DMS114 treated with DMSO at 0.1 percent for 48 hours (cell line): Measurements from ENCODE around the gene ATAD1.
"Not testable (repeated sequence)": the region's sequence is repeated elsewhere in the genome, so short reads cannot be mapped to it uniquely, and the experiment has no call there.

ENCODE experiments used
- DNase-seq: peaks from one replicate; lab custom pipeline; 2025; ENCODE audit not compliant: unreplicated experiment; lab: John Stamatoyannopoulos, UW

The ATAD1 gene

GRCh38 chr10:87803831-87804230, 14.2 kb downstream of the ATAD1 start:
- DNase-seq, result no peak

- no peak for DNase-seq
These were observed 14.7 kb downstream of the ATAD1 start for GRCh38 chr10:87803328-87803727.

GRCh38 chr10:87801813-87802435, 16.1 kb downstream of the ATAD1 start:
- DNase-seq, result not testable (repeated sequence)

GRCh38 chr10:87799860-87800259, 18.2 kb downstream of the ATAD1 start:
- no peak for DNase-seq

- DNase-seq, result no peak
These were observed 19.9 kb downstream of the ATAD1 start for GRCh38 chr10:87798082-87798481.

- no peak for DNase-seq
These were observed 23.7 kb downstream of the ATAD1 start for GRCh38 chr10:87794285-87794684.

GRCh38 chr10:87790185-87790584, 27.8 kb downstream of the ATAD1 start:
- DNase-seq, result no peak

GRCh38 chr10:87786421-87786820, 31.6 kb downstream of the ATAD1 start:
- no peak for DNase-seq

GRCh38 chr10:87782721-87783120, 35.3 kb downstream of the ATAD1 start:
- DNase-seq, result no peak

GRCh38 chr10:87781545-87781944, 36.5 kb downstream of the ATAD1 start:
- DNase-seq, result no peak

DNA sequence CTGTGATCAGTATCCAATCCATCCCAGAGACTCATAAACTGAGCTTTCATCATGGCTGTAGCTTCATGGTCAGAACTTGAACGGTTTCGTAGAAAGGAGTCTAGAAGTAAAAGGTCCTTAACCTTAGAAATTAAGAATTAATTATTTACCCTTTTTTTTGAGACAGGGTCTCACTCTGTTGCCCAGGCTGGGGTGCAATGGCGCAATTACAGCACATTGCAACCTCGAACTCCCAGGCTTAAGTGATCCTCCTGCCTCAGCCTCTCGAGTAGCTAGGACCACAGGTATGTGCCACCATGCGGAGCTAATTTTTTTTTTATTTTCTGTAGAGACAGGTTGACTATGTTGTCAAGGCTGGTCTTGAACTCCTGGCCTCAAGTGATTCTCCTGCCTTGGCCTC, 41.7 kb downstream of the ATAD1 start:
- DNase-seq, result no peak

- no peak for DNase-seq
These were observed 42.3 kb downstream of the ATAD1 start for GRCh38 chr10:87775766-87776165.

DNA sequence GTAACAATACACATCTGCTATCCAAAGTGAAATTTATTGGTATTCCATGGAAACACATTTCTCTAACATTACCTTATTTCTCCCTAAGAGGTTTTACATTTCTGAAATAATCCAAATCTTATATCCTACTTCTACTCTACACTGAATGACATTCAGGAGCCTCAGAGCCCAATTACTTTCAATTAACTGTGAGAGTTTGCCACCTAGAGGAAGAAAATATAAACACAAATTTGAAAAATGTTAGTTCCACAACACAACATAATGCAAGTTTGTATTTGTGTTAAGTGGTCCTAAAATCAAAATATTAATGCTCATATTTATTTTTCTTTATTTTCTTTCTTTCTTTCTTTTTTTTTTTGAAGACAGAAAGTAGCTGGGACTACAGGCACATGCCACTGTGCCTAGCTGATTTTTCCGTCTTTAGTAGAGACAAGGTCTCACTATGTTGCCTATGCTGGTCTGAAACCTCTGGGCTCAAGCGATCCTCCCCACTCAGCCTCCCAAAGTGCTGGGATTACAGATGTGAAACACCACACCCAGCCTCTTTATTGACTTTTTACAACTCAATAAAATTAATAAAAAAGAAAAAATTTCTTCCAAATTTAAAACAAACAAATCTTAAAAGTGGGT, 46.0 kb downstream of the ATAD1 start:
- DNase-seq, result peak; percentile 61

GRCh38 chr10:87767253-87767652, 50.8 kb downstream of the ATAD1 start:
- no peak for DNase-seq

GRCh38 chr10:87765666-87766376, 52.2 kb downstream of the ATAD1 start:
- DNase-seq, result no peak

GRCh38 chr10:87764072-87764934, 53.7 kb downstream of the ATAD1 start:
- DNase-seq, result no peak

- no peak for DNase-seq
These were observed 54.8 kb downstream of the ATAD1 start for GRCh38 chr10:87763086-87763861.

GRCh38 chr10:87761892-87762291, 56.1 kb downstream of the ATAD1 start:
- DNase-seq, result no peak

GRCh38 chr10:87761153-87761552, 56.9 kb downstream of the ATAD1 start:
- no peak for DNase-seq

- no peak for DNase-seq
These were observed 57.7 kb downstream of the ATAD1 start for GRCh38 chr10:87760195-87760905.
